DND-41 (cell line): Measurements from ENCODE around the gene EPHX1.

Experiments
- CTCF ChIP-seq: IDR thresholded peaks from 2 replicates; pipeline ENCODE4 v1.5.1; 2012; ENCODE audit warnings: borderline replicate concordance, low read length, moderate library complexity, mild to moderate bottlenecking; ENCODE audit not compliant: poor library complexity, severe bottlenecking; ENCODE audit errors: extremely low read depth
- EZH2 ChIP-seq: IDR thresholded peaks from 3 replicates; pipeline ENCODE4 v1.6.1; 2012; ENCODE audit warnings: borderline replicate concordance, low read depth, mild to moderate bottlenecking, moderate library complexity, low read length, inconsistent platforms; ENCODE audit not compliant: severe bottlenecking

GRCh38 chr1:225844236-225845061, 34.5 kb downstream of the EPHX1 start:
- TF ChIP-seq CTCF: no peak
- TF ChIP-seq EZH2: no peak
